Immature natural killer cell (primary cell): ENCODE data around the gene AMFR. TPM values are rescaled to one million over a fixed set of nuclear protein-coding genes. Genes with fewer than 3 reads are reported as not detected.

Experiments used
- DNase-seq, 3 donors: peaks; one replicate each; pipeline ENCODE4 v3.0.0; 2022; ENCODE audit warnings: mixed read lengths in 1 of 3
- H3K27ac Mint-ChIP-seq, 6 donors: one replicate each; pipeline ENCODE4 v1.8.0; 2020; ENCODE audit warnings: mixed read lengths in 6 of 6, mild to moderate bottlenecking in 5 of 6, inconsistent platforms in 4 of 6, moderate library complexity in 3 of 6
- H3K27me3 Mint-ChIP-seq, 3 donors: one replicate each; pipeline ENCODE4 v1.8.0; 2020 to 2021; ENCODE audit warnings: low read depth in 3 of 3, mild to moderate bottlenecking in 3 of 3, mixed read lengths in 3 of 3, moderate library complexity in 3 of 3, inconsistent platforms in 1 of 3
- H3K36me3 Mint-ChIP-seq, 3 donors: one replicate each; pipeline ENCODE4 v1.8.0; 2020; ENCODE audit warnings: mixed read lengths in 3 of 3, inconsistent platforms in 2 of 3, mild to moderate bottlenecking in 2 of 3
- H3K4me1 Mint-ChIP-seq, 2 donors: one replicate each; pipeline ENCODE4 v1.8.0; 2020; ENCODE audit warnings: inconsistent platforms in 2 of 2, mild to moderate bottlenecking in 2 of 2, mixed read lengths in 2 of 2, moderate library complexity in 1 of 2
- H3K4me3 Mint-ChIP-seq, 5 donors: one replicate each; pipeline ENCODE4 v1.8.0; 2020; ENCODE audit warnings: mild to moderate bottlenecking in 5 of 5, mixed read lengths in 5 of 5, inconsistent platforms in 3 of 5, moderate library complexity in 3 of 5
- H3K9me3 Mint-ChIP-seq, 6 donors: one replicate each; pipeline ENCODE4 v1.8.0; 2020; ENCODE audit warnings: mild to moderate bottlenecking in 6 of 6, mixed read lengths in 6 of 6, inconsistent platforms in 4 of 6, moderate library complexity in 3 of 6
- polyA plus RNA-seq, 3 donors: library from polyadenylated mRNA; unstranded; fragments of 300-500 nt; fragmentation: Illumina TruSeq; gene quantifications; one replicate each; pipeline ENCODE4 v1.2.3, GENCODE V29; 2021

AMFR gene
- polyA plus RNA-seq, 3 donors from 2014 or later, result 17.8 to 63.3 (median 40.3) TPM

GRCh38 chr16:56362057-56362655 is 63.2 kb downstream of the AMFR start:
- Mint-ChIP-seq H3K4me3 (no peak overlapping the region), H3K9me3 (no peaks in the 10 kb centered on the region), H3K27me3 (peaks cover 2 to 3% (median 2%) of the 10 kb centered on the region in 3 donors), H3K27ac (peak overlapping the region in 2 of 6 donors; percentile 39 to 50), H3K4me1 (peaks cover 6 to 12% of the 10 kb centered on the region in 2 donors), H3K36me3 (peaks cover 7 to 21% (median 8%) of the 10 kb centered on the region in 3 donors)
- DNase-seq, result no peak

GRCh38 chr16:56360117-56361008 is 65.0 kb downstream of the AMFR start:
- Mint-ChIP-seq H3K9me3 (no peaks in the 10 kb centered on the region), H3K27me3 (peaks cover 2 to 5% (median 4%) of the 10 kb centered on the region in 3 donors), H3K4me3 (no peak overlapping the region), H3K36me3 (peaks cover 7 to 21% (median 8%) of the 10 kb centered on the region in 3 donors), H3K27ac (peak overlapping the region in 4 of 6 donors; percentile 24 to 55 (median 48)), H3K4me1 (peaks cover 18 to 26% of the 10 kb centered on the region in 2 donors)
- DNase-seq, result no peak

DNA sequence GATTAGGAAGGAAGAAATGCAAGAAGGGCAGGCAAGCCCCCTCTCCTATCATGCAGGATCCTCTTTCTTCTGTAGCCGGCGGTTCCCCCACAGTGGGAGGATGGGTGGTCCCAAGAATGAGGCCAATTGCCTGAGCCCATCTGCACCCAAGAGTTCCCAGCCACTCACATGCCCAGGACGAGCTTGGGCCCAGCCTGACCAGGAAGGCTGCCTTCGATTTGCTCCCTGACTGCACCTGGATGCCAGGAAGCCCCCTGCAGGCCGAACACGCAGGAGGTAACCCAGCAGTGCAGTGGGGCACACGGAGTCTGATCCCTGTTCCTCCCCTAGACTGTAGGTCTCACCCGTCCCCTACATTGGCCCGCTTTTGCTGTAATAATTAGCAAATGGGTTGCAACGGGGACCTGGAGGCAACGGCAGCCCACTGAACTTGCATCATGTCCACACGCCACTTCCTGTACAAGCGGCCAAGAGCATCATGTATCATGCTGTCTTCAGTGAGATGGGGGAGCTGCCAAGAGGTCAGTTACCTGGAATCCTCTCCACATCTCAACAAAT is 67.5 kb downstream of the AMFR start:
- no peak for DNase-seq
- Mint-ChIP-seq H3K4me1 (peaks cover 18 to 26% of the 10 kb centered on the region in 2 donors), H3K4me3 (peak overlapping the region; percentile 60 to 97 (median 89)), H3K27ac (peak overlapping the region in 5 of 6 donors; percentile 48 to 89 (median 68)), H3K9me3 (no peaks in the 10 kb centered on the region), H3K36me3 (peaks cover 5 to 14% (median 6%) of the 10 kb centered on the region in 3 donors), H3K27me3 (peaks cover 2 to 5% (median 4%) of the 10 kb centered on the region in 3 donors)

- H3K27ac Mint-ChIP-seq, result peak overlapping the region; percentile 79 to 92 (median 88)
- peaks cover 2 to 4% (median 4%) of the 10 kb centered on the region in 3 donors for H3K27me3 Mint-ChIP-seq
- DNase-seq, result peak in 1 of 3 donors; percentile 3
- H3K36me3 Mint-ChIP-seq, result peaks cover under 1 to 9% (median under 1%) of the 10 kb centered on the region in 3 donors
- H3K4me1 Mint-ChIP-seq, result peaks cover 18 to 26% of the 10 kb centered on the region in 2 donors
- H3K9me3 Mint-ChIP-seq, result no peaks in the 10 kb centered on the region
- H3K4me3 Mint-ChIP-seq, result peak overlapping the region; percentile 87 to 97 (median 91)
Measured at GRCh38 chr16:56357241-56357764, 68.0 kb downstream of the AMFR start.

GRCh38 chr16:56356276-56357240 is 68.8 kb downstream of the AMFR start:
- Mint-ChIP-seq H3K27me3 (peaks cover 0 to 7% (median 4%) of the 10 kb centered on the region in 3 donors), H3K9me3 (no peaks in the 10 kb centered on the region), H3K36me3 (peaks cover 0 to 4% (median 0%) of the 10 kb centered on the region in 3 donors), H3K27ac (peak overlapping the region; percentile 79 to 92 (median 88)), H3K4me1 (peaks cover 18 to 26% of the 10 kb centered on the region in 2 donors), H3K4me3 (peak overlapping the region; percentile 87 to 97 (median 91))
- DNase-seq, result peak; percentile 46 to 59 (median 54)

- no peak for DNase-seq
- Mint-ChIP-seq H3K4me1 (peaks cover 18 to 23% of the 10 kb centered on the region in 2 donors), H3K9me3 (no peaks in the 10 kb centered on the region), H3K27me3 (peaks cover 0 to 7% (median 4%) of the 10 kb centered on the region in 3 donors), H3K4me3 (peak overlapping the region; percentile 13 to 91 (median 39)), H3K36me3 (peaks cover 0 to 4% (median 0%) of the 10 kb centered on the region in 3 donors), H3K27ac (peak overlapping the region in 5 of 6 donors; percentile 5 to 92 (median 58))
Measured at GRCh38 chr16:56355786-56356275, 69.5 kb downstream of the AMFR start.

DNA sequence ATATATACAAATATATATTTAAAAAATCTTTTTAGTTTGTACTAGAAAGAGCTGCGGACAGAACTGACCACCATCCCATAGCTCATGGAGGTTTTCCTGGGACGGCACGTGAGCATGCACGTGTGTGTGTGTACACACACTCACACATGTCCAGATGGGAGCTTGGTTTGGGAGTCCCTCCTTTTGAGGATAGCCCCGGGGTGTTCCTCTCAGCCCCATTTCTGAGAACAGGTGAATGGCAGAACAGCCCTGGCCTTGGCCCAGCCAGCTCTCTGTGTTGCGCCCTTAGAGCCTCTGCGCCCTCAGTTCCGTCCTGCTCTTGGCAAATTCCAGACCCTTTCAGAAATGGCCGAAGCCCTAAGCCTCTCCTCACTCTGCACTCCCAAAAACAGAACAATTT is 70.1 kb downstream of the AMFR start:
- no peak overlapping the region for H3K4me3 Mint-ChIP-seq
- no peaks in the 10 kb centered on the region for H3K9me3 Mint-ChIP-seq
- H3K27ac Mint-ChIP-seq, result no peak overlapping the region
- H3K27me3 Mint-ChIP-seq, result peaks cover 0 to 7% (median 4%) of the 10 kb centered on the region in 3 donors
- no peak for DNase-seq
- H3K36me3 Mint-ChIP-seq, result peaks cover 0 to under 1% (median 0%) of the 10 kb centered on the region in 3 donors
- peaks cover 18 to 21% of the 10 kb centered on the region in 2 donors for H3K4me1 Mint-ChIP-seq

DNA sequence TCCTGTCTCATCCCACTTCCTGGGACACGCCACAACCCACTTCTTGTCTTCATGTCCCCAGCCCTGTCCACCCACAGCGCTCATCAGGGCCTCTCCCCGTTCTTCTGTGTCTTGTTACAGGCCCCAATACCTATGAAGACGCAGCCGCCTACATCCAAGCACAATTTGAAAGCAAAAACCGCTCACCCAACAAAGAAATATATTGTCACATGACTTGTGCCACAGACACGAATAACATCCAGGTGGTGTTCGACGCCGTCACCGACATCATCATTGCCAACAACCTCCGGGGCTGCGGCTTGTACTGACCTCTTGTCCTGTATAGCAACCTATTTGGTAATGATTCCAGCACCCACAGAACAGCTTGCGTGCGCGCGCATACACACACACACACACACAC is 70.6 kb downstream of the AMFR start:
- peaks cover 18 to 21% of the 10 kb centered on the region in 2 donors for H3K4me1 Mint-ChIP-seq

GRCh38 chr16:56354016-56354415 is 71.3 kb downstream of the AMFR start:
- DNase-seq, result no peak
- Mint-ChIP-seq H3K4me3 (no peak overlapping the region), H3K9me3 (no peaks in the 10 kb centered on the region), H3K27ac (no peak overlapping the region), H3K36me3 (no peaks in the 10 kb centered on the region), H3K4me1 (peaks cover 18 to 21% of the 10 kb centered on the region in 2 donors), H3K27me3 (peaks cover 0 to 5% (median 4%) of the 10 kb centered on the region in 3 donors)

More for the DNA sequence above, 70.6 kb downstream of the AMFR start:
- peak overlapping the region in 1 of 6 donors; percentile 22 for H3K27ac Mint-ChIP-seq
- no peak overlapping the region for H3K4me3 Mint-ChIP-seq
- no peak for DNase-seq
- H3K27me3 Mint-ChIP-seq, result peaks cover 0 to 6% (median 4%) of the 10 kb centered on the region in 3 donors
- no peaks in the 10 kb centered on the region for H3K9me3 Mint-ChIP-seq
- no peaks in the 10 kb centered on the region for H3K36me3 Mint-ChIP-seq

DNA sequence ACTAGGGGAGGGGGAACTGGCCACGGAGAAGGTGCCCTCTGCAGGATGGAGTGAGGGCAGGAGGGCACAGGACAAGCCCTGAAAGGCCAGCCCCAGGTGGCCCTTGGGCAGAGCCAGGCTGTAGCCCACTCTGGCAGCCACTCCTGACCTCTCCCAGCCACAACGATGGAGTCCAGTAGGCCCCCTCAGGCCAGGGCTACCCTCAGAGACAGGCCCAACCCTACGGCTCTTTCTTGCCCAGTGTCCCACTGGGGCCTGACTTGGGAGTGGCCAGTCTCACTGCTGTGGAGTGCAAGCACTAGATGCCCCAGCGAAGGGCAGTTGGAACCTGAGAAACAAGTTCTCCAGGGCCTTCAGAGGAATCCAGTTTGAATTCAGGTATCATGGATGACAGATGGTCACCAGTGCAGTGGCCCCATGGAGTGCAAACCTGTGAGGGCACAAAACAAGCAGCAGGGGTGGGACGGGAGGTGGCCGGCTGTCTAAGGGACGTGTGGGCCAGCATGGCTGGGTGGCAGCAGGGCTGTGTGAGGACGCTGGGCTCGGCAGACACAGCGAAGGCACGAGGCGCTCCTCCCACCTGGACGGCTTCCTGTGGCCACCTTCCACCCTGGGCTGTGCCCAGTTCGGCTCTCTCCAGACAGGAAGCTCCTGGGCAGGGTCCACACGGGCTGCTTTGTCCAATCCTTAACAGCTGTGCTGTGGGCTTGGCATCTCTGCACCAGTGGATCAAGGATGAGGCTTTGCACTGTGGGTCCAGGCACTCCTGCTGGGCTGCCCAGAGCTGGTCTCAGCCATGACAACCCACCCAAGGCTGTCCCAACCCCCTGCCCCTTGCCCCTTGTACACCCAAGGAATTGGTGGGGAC is 72.1 kb downstream of the AMFR start:
- Mint-ChIP-seq H3K9me3 (no peaks in the 10 kb centered on the region), H3K36me3 (no peaks in the 10 kb centered on the region), H3K27ac (no peak overlapping the region), H3K4me3 (no peak overlapping the region), H3K4me1 (peaks cover 18 to 21% of the 10 kb centered on the region in 2 donors), H3K27me3 (peaks cover 0 to 5% (median 4%) of the 10 kb centered on the region in 3 donors)
- no peak for DNase-seq

DNA sequence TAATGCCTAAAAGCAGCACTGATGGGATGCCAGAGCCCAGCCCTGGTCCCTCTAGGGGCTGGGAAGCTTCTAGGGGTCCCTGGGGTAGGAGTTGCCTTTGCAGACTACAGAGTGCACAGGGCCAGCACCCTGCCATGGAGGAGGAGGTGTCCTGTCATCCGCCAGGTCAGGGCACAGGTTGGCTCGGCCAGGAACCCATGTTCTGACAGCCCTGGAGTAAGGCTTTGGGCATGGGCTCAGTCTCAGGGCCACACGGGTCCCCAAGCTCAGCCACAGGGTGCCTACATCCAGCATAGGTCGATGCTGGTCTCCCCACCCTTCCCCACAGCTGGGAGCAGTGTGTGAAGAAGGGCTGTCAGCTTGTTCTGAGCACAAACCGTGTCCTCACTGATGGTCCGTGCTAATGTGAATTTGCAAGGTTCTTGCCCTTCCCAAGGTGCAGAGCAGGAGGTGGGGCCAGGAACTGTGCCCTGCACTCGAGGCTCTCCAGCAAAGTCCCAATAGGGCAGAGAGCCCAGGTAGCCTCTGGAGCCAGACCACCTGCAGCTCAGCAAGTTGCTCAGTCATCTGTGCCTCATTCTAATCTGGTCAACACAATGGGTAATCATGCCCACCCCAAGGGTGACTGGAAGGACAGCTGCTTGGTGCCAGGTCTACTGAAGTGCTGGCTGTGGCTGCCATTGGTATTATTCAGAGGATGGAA is 72.8 kb downstream of the AMFR start:
- H3K4me3 Mint-ChIP-seq, result no peak overlapping the region
- no peak overlapping the region for H3K27ac Mint-ChIP-seq
- no peaks in the 10 kb centered on the region for H3K9me3 Mint-ChIP-seq
- H3K27me3 Mint-ChIP-seq, result peaks cover 0 to 5% (median 4%) of the 10 kb centered on the region in 3 donors
- H3K36me3 Mint-ChIP-seq, result no peaks in the 10 kb centered on the region
- H3K4me1 Mint-ChIP-seq, result peaks cover 12 to 17% of the 10 kb centered on the region in 2 donors
- DNase-seq, result no peak
